Measurements from ENCODE around the gene DECR2. TPM values are rescaled to one million over a fixed set of nuclear protein-coding genes. Genes with fewer than 3 reads are reported as not detected.
"Not testable (repeated sequence)": the region's sequence is repeated elsewhere in the genome, so short reads cannot be mapped to it uniquely, and the experiment has no call there.

The DECR2 gene
- total and polyA plus RNA-seq, 2 donors (not counting 1 experiment from before 2014, with no cell fraction given), result 12.0 to 12.1 TPM

GRCh38 chr16:377419-377951 is 24.2 kb upstream of the DECR2 start:
- H3K4me1 ChIP-seq (ENCODE audit: control insufficient read depth, extremely low read depth, insufficient read depth, low read length), result no peaks in the 10 kb centered on the region
- no peaks in the 10 kb centered on the region for H3K9me3 ChIP-seq (ENCODE audit: control insufficient read depth, insufficient read depth, low read depth, low read length)
- TF ChIP-seq EZH2 (IDR thresholded peaks at IDR 0.05; ENCODE audit: low read length, missing control alignments) (no peak), CTCF (conservative IDR thresholded peaks at IDR 0.05 in 1 of 2, IDR thresholded peaks at IDR 0.05 in 1 of 2; ENCODE audit: low read depth in 1 of 2, low read length in 2 of 2) (no peak)
- no peaks in the 10 kb centered on the region for H4K20me1 ChIP-seq (ENCODE audit: control insufficient read depth, extremely low read depth, insufficient read depth, low read length)
- peaks cover 21% of the 10 kb centered on the region for H3K36me3 ChIP-seq (ENCODE audit: control insufficient read depth, insufficient read depth, low read length)
- peaks cover 14% of the 10 kb centered on the region for H3K79me2 ChIP-seq (ENCODE audit: control insufficient read depth, insufficient read depth, low read length)
- no peaks in the 10 kb centered on the region for H3K27me3 ChIP-seq (ENCODE audit: control insufficient read depth, insufficient read depth, low read length)
- DNase-seq (ENCODE audit: low read depth in 2 of 2), result no peak
- H3K9ac ChIP-seq (ENCODE audit: insufficient read depth, low read length), result no peak overlapping the region
- H3K27ac ChIP-seq (ENCODE audit: insufficient read depth, low read length), result no peak overlapping the region
- H3K4me3 ChIP-seq (replicated peaks in 1 of 4; ENCODE audit: control extremely low read depth in 1 of 4, insufficient read depth in 1 of 4, low read depth in 3 of 4, low read length in 4 of 4), result no peak overlapping the region
- H3K4me2 ChIP-seq (ENCODE audit: extremely low read depth, insufficient read depth, low read length), result no peak overlapping the region
- no peak overlapping the region for H2AFZ ChIP-seq (ENCODE audit: low read length)

- not testable (repeated sequence) for H2AFZ ChIP-seq (ENCODE audit: low read length); H3K9ac ChIP-seq (ENCODE audit: insufficient read depth, low read length); H3K4me1 ChIP-seq (ENCODE audit: control insufficient read depth, extremely low read depth, insufficient read depth, low read length); H3K27me3 ChIP-seq (ENCODE audit: control insufficient read depth, insufficient read depth, low read length); H3K27ac ChIP-seq (ENCODE audit: insufficient read depth, low read length); DNase-seq (ENCODE audit: low read depth in 2 of 2); H3K4me3 ChIP-seq (replicated peaks in 1 of 4; ENCODE audit: control extremely low read depth in 1 of 4, insufficient read depth in 1 of 4, low read depth in 3 of 4, low read length in 4 of 4); H3K4me2 ChIP-seq (ENCODE audit: extremely low read depth, insufficient read depth, low read length); H3K9me3 ChIP-seq (ENCODE audit: control insufficient read depth, insufficient read depth, low read depth, low read length); H4K20me1 ChIP-seq (ENCODE audit: control insufficient read depth, extremely low read depth, insufficient read depth, low read length)
- peaks cover 18% of the 10 kb centered on the region for H3K36me3 ChIP-seq (ENCODE audit: control insufficient read depth, insufficient read depth, low read length)
- peaks cover 14% of the 10 kb centered on the region for H3K79me2 ChIP-seq (ENCODE audit: control insufficient read depth, insufficient read depth, low read length)
Observed at GRCh38 chr16:378113-378820, 23.4 kb upstream of the DECR2 start.

- no peak for DNase-seq (ENCODE audit: low read depth in 2 of 2)
- H4K20me1 ChIP-seq (ENCODE audit: control insufficient read depth, extremely low read depth, insufficient read depth, low read length), result no peaks in the 10 kb centered on the region
- H3K27ac ChIP-seq (ENCODE audit: insufficient read depth, low read length), result no peak overlapping the region
- no peak overlapping the region for H3K4me3 ChIP-seq (replicated peaks in 1 of 4; ENCODE audit: control extremely low read depth in 1 of 4, insufficient read depth in 1 of 4, low read depth in 3 of 4, low read length in 4 of 4)
- H3K4me1 ChIP-seq (ENCODE audit: control insufficient read depth, extremely low read depth, insufficient read depth, low read length), result no peaks in the 10 kb centered on the region
- H3K79me2 ChIP-seq (ENCODE audit: control insufficient read depth, insufficient read depth, low read length), result peaks cover 14% of the 10 kb centered on the region
- H3K27me3 ChIP-seq (ENCODE audit: control insufficient read depth, insufficient read depth, low read length), result no peaks in the 10 kb centered on the region
- H3K36me3 ChIP-seq (ENCODE audit: control insufficient read depth, insufficient read depth, low read length), result peaks cover 18% of the 10 kb centered on the region
- TF ChIP-seq EZH2 (IDR thresholded peaks at IDR 0.05; ENCODE audit: low read length, missing control alignments) (no peak), CTCF (conservative IDR thresholded peaks at IDR 0.05 in 1 of 2, IDR thresholded peaks at IDR 0.05 in 1 of 2; ENCODE audit: low read depth in 1 of 2, low read length in 2 of 2) (no peak)
- no peak overlapping the region for H2AFZ ChIP-seq (ENCODE audit: low read length)
- H3K9ac ChIP-seq (ENCODE audit: insufficient read depth, low read length), result no peak overlapping the region
- no peaks in the 10 kb centered on the region for H3K9me3 ChIP-seq (ENCODE audit: control insufficient read depth, insufficient read depth, low read depth, low read length)
- H3K4me2 ChIP-seq (ENCODE audit: extremely low read depth, insufficient read depth, low read length), result no peak overlapping the region
Observed at GRCh38 chr16:378821-379182, 22.9 kb upstream of the DECR2 start.
